Limb (tissue), 2 donors: ENCODE results near the gene CDC45.

Experiments used
- DNase-seq, 2 donors: peaks; one replicate each; pipeline ENCODE4 v3.0.0-alpha.2; 2016; ENCODE audit errors: extremely low spot score in 2 of 2

The CDC45 gene

DNA sequence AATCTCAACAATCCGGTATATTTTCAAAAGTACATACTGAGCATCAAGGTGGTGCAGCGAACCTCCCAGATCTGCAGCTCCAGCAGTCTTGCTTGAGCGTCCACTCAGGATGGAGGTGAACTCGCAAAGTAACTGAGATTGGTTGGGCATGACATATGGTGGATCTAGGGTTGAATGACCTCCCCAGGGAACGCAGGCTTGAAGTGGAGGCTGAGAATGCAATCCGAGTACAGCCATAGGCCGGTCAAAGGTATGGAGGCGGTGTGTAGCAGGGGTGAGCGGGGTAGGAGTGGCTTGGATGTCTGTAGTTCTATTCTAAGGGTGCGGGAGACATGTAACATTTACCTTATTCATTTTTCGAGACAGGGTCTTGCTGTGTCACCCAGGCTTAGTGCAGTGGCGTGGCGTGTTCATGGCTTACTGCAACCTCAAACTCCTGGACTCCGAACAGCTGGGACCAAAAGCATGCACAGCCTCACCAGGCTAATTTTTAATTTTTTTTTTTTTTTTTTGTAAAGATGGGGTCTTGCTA lies 31.6 kb upstream of the CDC45 start:
- peak; percentile 36 to 70 for DNase-seq

GRCh38 chr22:19448739-19449421 lies 30.8 kb upstream of the CDC45 start:
- no peak for DNase-seq

DNA sequence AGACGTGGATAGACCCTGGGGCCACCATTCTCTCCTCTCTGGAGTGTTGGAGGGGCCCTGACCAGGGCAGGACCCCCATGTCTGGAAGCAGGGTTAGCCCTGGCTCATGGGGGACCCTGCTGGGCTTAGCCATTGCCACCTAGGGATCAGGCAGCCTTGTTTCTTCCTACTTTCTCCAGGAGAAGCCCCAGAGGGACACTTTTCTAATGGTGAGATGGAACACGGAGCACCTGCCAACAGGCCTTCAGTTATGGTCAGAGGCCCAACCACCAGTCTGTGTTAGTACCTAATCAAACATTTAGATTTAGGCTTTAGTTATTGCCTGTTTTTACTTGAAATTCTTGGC lies 30.3 kb upstream of the CDC45 start:
- DNase-seq = no peak

GRCh38 chr22:19450363-19451175 lies 29.2 kb upstream of the CDC45 start:
- no peak for DNase-seq

DNA sequence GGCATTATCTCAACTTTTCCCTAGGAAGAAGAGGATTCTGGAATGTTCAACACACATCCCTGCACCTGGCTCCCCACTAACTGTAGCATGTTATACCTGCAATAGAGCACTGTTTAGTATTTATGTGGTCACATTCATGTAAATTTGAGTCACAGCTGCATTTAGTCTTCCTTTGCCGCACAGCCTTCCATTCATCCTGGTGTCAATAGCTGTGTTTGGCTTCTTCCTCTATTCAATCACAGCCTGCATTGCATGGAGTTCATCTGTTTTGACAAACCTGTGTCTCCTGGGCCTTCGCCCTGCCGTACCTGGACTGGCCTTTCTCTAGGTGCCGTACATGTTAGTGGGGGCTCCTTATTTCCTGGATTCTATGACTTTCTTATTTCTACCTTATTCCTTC lies 28.1 kb upstream of the CDC45 start:
- no peak for DNase-seq

DNA sequence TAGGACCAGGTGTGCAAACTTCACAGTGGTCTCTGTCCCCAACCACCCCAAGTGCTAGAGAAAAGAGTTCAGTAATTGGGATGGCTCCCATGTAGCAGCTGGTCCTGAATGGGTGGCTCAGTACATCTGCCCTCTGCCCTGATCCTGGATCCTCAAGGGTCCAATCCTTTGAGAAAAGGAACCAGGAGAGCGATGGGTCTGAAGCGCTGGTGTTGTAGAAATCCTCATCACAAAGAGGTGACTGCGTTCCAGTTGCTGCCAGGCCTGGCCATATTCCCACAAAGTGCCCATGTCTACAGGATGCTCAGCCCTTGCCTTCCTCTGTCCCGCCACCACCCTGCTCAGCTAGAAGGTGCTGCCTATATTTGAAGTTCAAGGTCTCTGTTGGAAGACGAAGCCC lies 26.0 kb upstream of the CDC45 start:
- no peak for DNase-seq

GRCh38 chr22:19454156-19454555 lies 25.6 kb upstream of the CDC45 start:
- no peak for DNase-seq

GRCh38 chr22:19455033-19455432 lies 24.7 kb upstream of the CDC45 start:
- no peak for DNase-seq

DNA sequence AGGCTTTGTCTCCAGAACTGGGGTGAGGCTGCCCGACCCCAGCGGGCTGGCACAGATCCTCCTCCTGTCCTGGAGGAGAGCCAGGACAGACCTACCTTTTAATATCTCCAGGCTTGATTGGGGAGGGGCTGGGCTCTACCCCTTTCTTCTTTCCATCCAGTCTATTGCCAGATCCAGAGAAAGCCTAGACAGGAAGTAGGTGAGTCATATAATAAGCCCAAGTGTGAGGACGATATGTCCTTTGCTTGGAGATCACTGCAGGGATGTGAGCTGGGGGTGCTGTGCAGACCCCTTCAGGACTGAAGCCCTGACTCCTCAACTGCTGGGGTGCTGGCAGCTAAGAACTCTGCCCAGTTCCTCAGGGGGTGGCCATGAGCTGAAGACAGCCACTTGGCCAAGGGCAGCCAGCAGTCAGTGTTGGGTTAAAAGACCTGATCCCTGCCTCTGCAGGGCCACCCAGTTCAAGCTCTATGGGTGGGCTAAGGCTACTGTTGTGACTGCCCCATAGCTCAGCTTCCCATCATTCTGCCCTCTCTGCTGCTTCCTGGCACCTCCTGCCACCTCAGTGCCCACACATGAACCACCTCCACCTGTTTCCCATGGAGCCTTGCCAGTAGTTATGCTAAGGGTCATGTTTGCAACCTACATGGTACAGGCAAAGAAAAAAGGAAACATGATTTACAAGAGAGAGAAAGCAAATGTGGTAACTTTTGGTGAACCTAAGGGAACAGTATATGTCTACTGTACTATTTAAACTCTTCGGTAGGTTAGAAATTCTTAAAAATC lies 23.9 kb upstream of the CDC45 start:
- no peak for DNase-seq

DNA sequence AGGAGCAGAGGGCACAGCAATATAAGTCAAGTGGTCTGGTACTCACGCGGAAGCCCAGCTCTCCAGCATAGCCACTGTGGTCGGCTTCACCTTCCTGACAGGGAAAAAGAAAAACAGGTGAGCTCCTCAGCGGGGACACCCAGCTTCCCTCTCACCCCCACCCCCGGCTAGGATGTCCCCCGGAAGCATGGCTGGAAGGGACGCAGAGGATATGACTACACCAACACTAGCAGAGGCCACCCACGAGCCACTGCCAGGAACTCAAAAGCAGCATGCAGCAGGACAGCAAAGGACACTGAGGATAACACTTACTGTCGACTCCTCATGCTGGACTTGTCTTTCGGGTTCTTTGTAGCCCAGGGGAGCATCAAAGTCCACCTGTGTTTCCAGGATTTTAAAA lies 23.2 kb upstream of the CDC45 start:
- no peak for DNase-seq

- DNase-seq = no peak
These were observed 21.8 kb upstream of the CDC45 start for GRCh38 chr22:19457828-19458428.

- DNase-seq = no peak
These were observed 19.7 kb upstream of the CDC45 start for GRCh38 chr22:19460036-19460435.

DNA sequence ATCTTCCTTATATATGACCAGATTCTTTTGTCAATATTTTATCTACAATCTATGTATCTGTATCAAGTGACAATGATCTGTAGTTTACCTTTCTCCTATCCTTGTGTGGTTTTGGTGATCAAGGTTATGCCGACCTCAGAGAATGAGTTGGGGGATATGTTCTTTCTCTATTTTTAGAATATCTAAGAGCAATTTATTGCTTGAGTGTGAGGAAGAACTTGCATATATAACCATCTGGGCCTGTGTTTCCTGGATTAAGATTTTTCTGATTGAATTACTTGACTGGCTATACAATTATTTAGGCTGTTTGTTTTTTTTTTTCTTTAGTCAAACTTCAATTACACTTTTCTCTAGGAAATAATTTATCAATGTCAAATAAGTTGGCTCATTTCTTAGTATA lies 18.2 kb upstream of the CDC45 start:
- DNase-seq = no peak

GRCh38 chr22:19463008-19463407 lies 16.7 kb upstream of the CDC45 start:
- DNase-seq = no peak

DNA sequence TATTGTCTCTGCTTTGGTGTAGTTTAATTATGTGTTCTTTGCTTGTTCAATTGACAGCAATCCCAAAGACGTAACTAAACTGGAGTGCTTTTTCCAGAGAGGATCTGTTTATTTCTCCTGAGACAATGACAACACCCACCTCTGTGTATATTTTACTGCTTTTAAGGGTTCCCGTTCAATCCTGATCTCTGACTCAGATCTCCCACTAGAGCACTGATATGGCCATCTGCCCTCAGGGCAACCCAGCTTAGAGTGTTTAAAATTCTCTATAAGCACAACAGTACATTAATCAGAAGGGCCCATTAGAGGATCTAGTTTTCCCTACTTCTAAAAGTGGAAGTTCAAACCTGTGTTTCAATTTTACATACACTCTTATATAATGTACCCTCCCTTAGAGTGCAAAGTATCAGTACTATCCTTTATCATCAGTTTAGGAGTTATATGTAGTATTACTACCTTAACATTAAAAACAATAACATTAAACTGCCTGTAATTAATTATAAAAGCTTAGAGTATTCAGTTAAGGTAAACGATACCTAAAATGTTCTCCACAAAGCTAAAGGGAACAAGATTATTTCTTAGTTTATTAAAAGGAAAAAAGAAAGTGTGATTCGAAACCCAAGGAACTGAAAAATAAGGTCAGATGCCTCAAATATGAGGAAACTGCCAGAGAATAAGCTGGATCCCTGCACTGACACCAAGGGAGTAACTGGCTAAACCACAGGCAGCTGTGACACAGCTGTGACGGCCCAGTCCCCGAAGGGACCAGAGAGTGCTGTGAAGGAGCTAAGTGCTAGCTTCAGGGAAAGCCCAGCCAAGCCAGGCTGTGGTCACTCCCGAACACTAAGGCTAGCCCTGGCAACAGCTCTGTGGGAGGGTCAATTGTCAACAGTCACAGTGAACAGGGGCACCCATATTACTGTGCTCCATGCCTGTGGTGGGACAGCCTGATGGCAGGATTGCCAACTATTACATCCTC lies 15.9 kb upstream of the CDC45 start:
- DNase-seq = no peak

DNA sequence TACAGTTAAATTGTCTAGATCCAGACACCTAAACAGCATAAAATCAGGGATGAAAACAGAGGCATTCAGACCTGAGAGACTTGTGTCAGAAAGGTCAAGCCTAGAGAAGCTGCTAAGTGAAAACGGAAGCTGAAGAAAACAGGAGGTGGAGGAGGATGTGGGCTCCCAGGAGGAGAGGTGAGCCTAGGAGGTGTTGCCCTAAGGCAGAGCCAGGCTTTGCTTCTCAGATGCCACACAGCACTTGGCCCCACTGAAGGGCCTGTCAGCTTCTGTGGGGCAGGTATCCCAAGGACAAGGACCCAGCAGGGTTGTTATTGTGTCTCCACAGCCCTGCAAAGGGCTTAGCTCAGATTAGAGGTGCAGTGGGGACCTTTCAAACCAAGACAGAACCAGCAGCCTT lies 15.2 kb upstream of the CDC45 start:
- DNase-seq = no peak

- no peak for DNase-seq
These were observed 14.7 kb upstream of the CDC45 start for GRCh38 chr22:19464975-19465374.

GRCh38 chr22:19466126-19466716 lies 13.5 kb upstream of the CDC45 start:
- DNase-seq = no peak

DNA sequence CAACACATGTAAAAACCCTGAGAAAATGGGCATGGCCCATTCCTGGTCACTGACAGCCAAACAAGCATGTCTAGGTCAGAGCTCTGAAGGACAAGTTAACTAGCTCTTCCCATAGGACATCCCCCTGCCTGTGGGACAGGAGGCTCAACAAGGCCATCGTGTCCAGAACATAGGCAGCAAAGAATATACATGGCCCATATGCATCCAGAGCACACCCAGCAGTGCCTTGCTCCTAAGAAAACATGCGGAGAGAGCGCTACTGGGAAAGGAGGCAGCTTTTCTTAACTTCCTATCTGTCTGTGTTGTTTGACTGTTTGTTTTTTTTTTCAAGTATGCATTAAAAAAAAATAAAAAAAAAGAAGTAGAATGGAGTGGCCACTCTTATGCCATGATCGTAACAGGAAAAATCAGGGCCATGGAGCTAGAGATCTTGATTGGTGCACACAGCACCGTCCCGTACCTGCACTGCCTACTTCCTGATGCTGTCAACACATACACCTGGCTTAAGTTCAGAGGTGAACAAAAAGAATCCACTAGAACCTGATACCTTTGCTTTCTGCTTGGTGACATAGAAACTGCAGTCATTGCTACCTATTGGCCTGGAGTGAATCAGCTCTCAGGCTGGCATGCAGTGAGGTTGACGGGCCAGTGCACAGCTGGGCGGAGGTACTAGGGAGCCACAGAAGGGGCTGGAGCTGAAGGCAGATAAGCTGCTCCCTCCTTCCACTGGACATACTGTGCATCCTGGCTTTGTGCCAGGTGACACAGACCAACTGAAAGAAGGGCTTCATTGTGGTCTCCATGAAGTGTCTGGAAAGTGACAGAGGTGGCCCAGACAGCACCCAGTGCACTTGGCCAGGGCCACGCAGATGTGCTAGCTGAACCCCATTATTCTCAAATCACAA lies 12.6 kb upstream of the CDC45 start:
- no peak for DNase-seq
